Activated naive CD4-positive, alpha-beta T cell treated with anti-CD3 and anti-CD28 coated beads, Interleukin-2, amount 50 U/mL, for 16 hours (primary cell): ENCODE measurements around the gene POMT1.

Source experiments
- DNase-seq: peaks from one replicate; pipeline ENCODE4 v3.0.0-alpha.2; 2020

Gene POMT1

GRCh38 chr9:131559421-131560000 is 56.8 kb downstream of the POMT1 start:
- DNase-seq: no peak

GRCh38 chr9:131562032-131562959 is 59.6 kb downstream of the POMT1 start:
- no peak for DNase-seq

GRCh38 chr9:131565369-131565768 is 62.7 kb downstream of the POMT1 start:
- no peak for DNase-seq

GRCh38 chr9:131566158-131566557 is 63.4 kb downstream of the POMT1 start:
- DNase-seq: no peak

- DNase-seq: no peak
Observed at GRCh38 chr9:131567910-131568309, 65.2 kb downstream of the POMT1 start.
